AG09319 (cell line): Measurements from ENCODE around the gene RBMY1D.
"Not testable (repeated sequence)": the region's sequence is repeated elsewhere in the genome, so short reads cannot be mapped to it uniquely, and the experiment has no call there.

Experiments
- DNase-seq: peaks from one replicate; pipeline ENCODE4 v3.0.0-alpha.2; 2010; ENCODE audit warnings: low read depth; ENCODE audit errors: extremely low read depth
- TF ChIP-seq, protein P1 (sequence below): IDR thresholded peaks from 2 replicates; pipeline ENCODE4 v1.5.1; 2011; ENCODE audit warnings: low read depth, mild to moderate bottlenecking, inconsistent platforms, low read length, moderate library complexity

Gene RBMY1D

GRCh38 chrY:21894426-21894825 is at the start of gene RBMY1D:
Gene RBMY1D (minus strand): TSS chrY:21894526. CDS start chrY:21892513, 2,013 bp downstream.
- DNase-seq: not testable (repeated sequence)

GRCh38 chrY:21917932-21918331 is 23.6 kb upstream of the RBMY1D start, which contains the start of gene RBMY1E:
Gene RBMY1E (minus strand): TSS chrY:21918032. CDS start chrY:21916054, 1,978 bp downstream.
- DNase-seq: not testable (repeated sequence)

DNA sequence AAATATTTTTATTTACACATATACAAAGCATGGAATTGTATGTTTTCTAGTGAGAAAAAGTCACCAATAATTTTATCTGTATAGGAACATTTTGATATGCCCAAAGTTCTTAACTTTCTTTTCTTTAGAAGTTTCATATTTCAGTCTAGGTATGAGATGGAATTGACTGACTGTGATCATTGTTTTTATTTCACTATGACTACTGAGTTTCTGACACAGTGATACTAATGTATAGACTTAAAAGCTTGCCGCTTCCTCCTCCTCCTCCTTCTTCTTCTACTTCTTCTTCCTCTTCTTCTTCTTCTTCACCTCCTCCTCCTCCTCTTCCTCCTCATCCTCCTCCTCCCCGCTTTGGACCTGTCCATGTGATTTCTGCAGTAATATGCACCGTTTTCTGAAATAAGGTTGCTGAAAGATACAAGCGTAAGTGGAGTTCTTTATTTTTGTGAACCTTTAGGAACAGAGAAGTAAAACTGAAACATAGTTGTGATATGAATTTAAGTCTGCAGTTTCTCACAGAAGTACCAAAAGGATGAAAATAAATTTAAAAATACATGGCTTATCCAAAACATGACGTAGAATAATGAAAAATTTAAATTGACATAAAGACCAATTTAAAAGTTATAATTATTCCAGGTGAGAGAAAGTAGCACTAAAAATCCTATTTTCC is 24.8 kb downstream of the RBMY1D start:
- not testable (repeated sequence) for DNase-seq

DNA sequence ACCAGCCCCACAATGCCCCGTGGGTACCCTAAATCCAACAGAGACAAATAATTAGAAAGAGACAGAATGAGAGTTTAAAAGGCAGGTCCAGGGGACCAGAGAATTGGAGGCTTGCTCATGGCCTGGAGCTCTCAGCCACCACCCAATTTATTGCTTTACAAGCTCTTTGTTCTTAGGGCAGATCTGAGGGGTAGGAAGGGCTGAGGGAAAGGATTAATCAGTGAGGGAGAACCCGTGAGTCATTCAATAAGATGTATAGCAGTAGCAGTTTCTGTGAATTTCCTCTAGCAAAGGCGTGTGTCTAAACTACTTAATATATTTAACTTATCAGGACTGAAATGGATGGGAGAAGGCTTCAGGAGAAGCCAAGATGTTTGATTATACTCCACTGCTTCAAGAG is 48.8 kb downstream of the RBMY1D start:
- DNase-seq: no peak
- TF ChIP-seq, protein P1, sequence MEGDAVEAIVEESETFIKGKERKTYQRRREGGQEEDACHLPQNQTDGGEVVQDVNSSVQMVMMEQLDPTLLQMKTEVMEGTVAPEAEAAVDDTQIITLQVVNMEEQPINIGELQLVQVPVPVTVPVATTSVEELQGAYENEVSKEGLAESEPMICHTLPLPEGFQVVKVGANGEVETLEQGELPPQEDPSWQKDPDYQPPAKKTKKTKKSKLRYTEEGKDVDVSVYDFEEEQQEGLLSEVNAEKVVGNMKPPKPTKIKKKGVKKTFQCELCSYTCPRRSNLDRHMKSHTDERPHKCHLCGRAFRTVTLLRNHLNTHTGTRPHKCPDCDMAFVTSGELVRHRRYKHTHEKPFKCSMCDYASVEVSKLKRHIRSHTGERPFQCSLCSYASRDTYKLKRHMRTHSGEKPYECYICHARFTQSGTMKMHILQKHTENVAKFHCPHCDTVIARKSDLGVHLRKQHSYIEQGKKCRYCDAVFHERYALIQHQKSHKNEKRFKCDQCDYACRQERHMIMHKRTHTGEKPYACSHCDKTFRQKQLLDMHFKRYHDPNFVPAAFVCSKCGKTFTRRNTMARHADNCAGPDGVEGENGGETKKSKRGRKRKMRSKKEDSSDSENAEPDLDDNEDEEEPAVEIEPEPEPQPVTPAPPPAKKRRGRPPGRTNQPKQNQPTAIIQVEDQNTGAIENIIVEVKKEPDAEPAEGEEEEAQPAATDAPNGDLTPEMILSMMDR: no peak

DNA sequence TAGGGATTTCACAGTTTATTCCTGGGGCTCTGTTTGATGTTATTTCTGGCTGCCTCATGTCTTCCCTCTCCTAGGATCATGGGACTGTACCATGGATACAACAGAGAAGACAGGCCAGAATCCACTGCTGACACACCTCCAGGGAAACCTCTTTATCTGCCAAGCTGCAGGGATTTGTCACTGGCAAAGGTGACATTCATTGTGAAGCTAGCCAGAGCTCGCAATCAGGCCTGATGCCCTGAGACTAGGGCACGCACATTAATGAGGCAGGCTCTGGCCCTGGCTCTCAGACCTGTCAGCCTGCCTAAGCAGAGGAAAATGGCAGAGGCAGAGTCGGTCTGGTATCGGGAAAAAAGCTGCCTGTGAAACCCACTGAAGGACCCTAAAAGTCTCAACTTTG is 52.2 kb downstream of the RBMY1D start:
- TF ChIP-seq, protein P1: no peak
- no peak for DNase-seq

- no peak for DNase-seq
- TF ChIP-seq, protein P1: no peak
Measured at GRCh38 chrY:21839489-21839888, 54.8 kb downstream of the RBMY1D start.

DNA sequence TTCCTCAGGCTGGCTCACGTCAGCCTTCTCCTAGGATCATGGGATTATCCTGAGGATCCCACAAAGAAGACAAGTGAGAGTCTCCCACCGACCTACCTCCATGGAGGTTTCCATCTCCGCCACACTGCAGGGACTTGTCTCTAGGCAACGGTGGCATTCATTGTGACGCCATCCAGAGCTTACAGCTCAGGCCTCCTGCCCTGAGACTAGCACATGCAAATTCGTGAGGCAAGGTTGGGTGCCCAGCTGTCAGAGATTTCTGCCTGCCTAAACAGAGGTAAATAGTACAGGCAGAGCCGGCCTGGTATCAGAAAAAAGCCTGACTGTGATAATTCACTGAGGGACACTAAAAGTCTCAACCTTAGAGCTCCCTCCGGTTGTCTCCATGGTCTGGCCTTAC is 58.0 kb downstream of the RBMY1D start:
- DNase-seq: no peak
- TF ChIP-seq, protein P1: no peak

GRCh38 chrY:21835052-21835451 is 59.3 kb downstream of the RBMY1D start:
- DNase-seq: no peak
- TF ChIP-seq, protein P1: no peak
